ENCODE data around the gene CNTNAP2.

Gene CNTNAP2

GRCh38 chr7:146659732-146660131, 543.1 kb downstream of the CNTNAP2 start:
- no peak for TF ChIP-seq CTCF (conservative IDR thresholded peaks at IDR 0.05)
- H3K27ac ChIP-seq: no peak overlapping the region

- no peak for TF ChIP-seq CTCF (conservative IDR thresholded peaks at IDR 0.05)
- no peak overlapping the region; the same call in 1 of the 2 replicates for H3K27ac ChIP-seq
These were observed 544.2 kb downstream of the CNTNAP2 start for GRCh38 chr7:146660839-146661238.

GRCh38 chr7:146661435-146661834, 544.8 kb downstream of the CNTNAP2 start:
- no peak for TF ChIP-seq CTCF (conservative IDR thresholded peaks at IDR 0.05)
- no peak overlapping the region for H3K27ac ChIP-seq

- H3K27ac ChIP-seq: no peak overlapping the region
- no peak for TF ChIP-seq CTCF (conservative IDR thresholded peaks at IDR 0.05)
These were observed 545.3 kb downstream of the CNTNAP2 start for GRCh38 chr7:146661929-146662328.

- H3K27ac ChIP-seq: no peak overlapping the region
- TF ChIP-seq CTCF (conservative IDR thresholded peaks at IDR 0.05): no peak
These were observed 548.4 kb downstream of the CNTNAP2 start for GRCh38 chr7:146665023-146665422.

- TF ChIP-seq CTCF (conservative IDR thresholded peaks at IDR 0.05): no peak
These were observed 553.9 kb downstream of the CNTNAP2 start for GRCh38 chr7:146670532-146670931.

GRCh38 chr7:146681487-146681886, 564.9 kb downstream of the CNTNAP2 start:
- TF ChIP-seq CTCF (conservative IDR thresholded peaks at IDR 0.05): no peak
- H3K27ac ChIP-seq: no peak overlapping the region

More at GRCh38 chr7:146670532-146670931, 553.9 kb downstream of the CNTNAP2 start:
- H3K27ac ChIP-seq: no peak overlapping the region

- TF ChIP-seq CTCF (conservative IDR thresholded peaks at IDR 0.05): no peak
These were observed 566.8 kb downstream of the CNTNAP2 start for GRCh38 chr7:146683439-146683838.

More at GRCh38 chr7:146683439-146683838, 566.8 kb downstream of the CNTNAP2 start:
- H3K27ac ChIP-seq: no peak overlapping the region

Data from VCaP (cell line).